HepG2 (cell line): ENCODE data around the gene XPO1. TPM values are rescaled to one million over a fixed set of nuclear protein-coding genes. Genes with fewer than 3 reads are reported as not detected.

Experiments used
- ATF2 ChIP-seq: sonication (generic); formaldehyde crosslinking; IDR thresholded peaks from 2 replicates; pipeline ENCODE4 v1.4.0; 2020; ENCODE audit warnings: missing genetic modification reagents
- CHD2 ChIP-seq: IDR thresholded peaks from 2 replicates; pipeline ENCODE4 v1.6.1; 2011; ENCODE audit warnings: low read depth, low read length, improper control_type of control experiment
- DNMT1 ChIP-seq: sonication (generic); formaldehyde crosslinking; IDR thresholded peaks from 2 replicates; pipeline ENCODE4 v1.5.1; 2020; ENCODE audit warnings: mild to moderate bottlenecking, missing genetic modification reagents
- E2F2 ChIP-seq: sonication (generic); formaldehyde crosslinking; IDR thresholded peaks from 2 replicates; pipeline ENCODE4 v1.4.0; 2020; ENCODE audit warnings: missing genetic modification reagents, borderline replicate concordance
- GTF3A ChIP-seq: sonication (generic); formaldehyde crosslinking; conservative IDR thresholded peaks from 2 replicates; pipeline ENCODE4 v1.4.0; 2020; ENCODE audit warnings: mild to moderate bottlenecking, missing genetic modification reagents
- JDP2 ChIP-seq: sonication (generic); formaldehyde crosslinking; IDR thresholded peaks from 2 replicates; pipeline ENCODE4 v1.8.1; 2022; ENCODE audit warnings: missing genetic modification reagents, borderline replicate concordance
- MAX ChIP-seq: IDR thresholded peaks from 2 replicates; pipeline ENCODE4 v1.6.1; 2012; ENCODE audit warnings: inconsistent platforms
- MNT ChIP-seq: fragments of 450-650 bp; IDR thresholded peaks from 2 replicates; pipeline ENCODE4 v1.6.1; 2016
- NFKB2 ChIP-seq: sonication (generic); formaldehyde crosslinking; IDR thresholded peaks from 2 replicates; pipeline ENCODE4 v1.4.0; 2020; ENCODE audit warnings: missing genetic modification reagents, borderline replicate concordance
- SAFB2 ChIP-seq: sonication (generic); formaldehyde crosslinking; IDR thresholded peaks from 2 replicates; pipeline ENCODE4 v1.5.1; 2020; ENCODE audit warnings: missing genetic modification reagents, low read depth, mild to moderate bottlenecking, borderline replicate concordance
- SETDB1 ChIP-seq: sonication (generic); formaldehyde crosslinking; IDR thresholded peaks from 2 replicates; pipeline ENCODE4 v1.5.1; 2020; ENCODE audit warnings: missing genetic modification reagents, mild to moderate bottlenecking, borderline replicate concordance
- SOX13 ChIP-seq, 3 experiments: fragments of 450-650 bp in 1 of 3; sonication (generic) in 1 of 3; formaldehyde crosslinking in 1 of 3; IDR thresholded peaks in 2 of 3; conservative IDR thresholded peaks in 1 of 3; 2 replicates each; pipeline versions ENCODE4 v1.5.0 to v1.6.1; 2016 to 2020; ENCODE audit warnings: antibody characterized with exemption in 1 of 3, mild to moderate bottlenecking in 1 of 3, missing compliant biosample characterization in 1 of 3, missing genetic modification reagents in 1 of 3, moderate library complexity in 1 of 3
- SRSF4 ChIP-seq: fragments of 200-400 bp; formaldehyde crosslinking; IDR thresholded peaks from one replicate; pipeline ENCODE4 v1.6.1; 2018; ENCODE audit warnings: mild to moderate bottlenecking, low read depth, low read length, moderate library complexity; ENCODE audit not compliant: poor library complexity, severe bottlenecking
- ZNF333 ChIP-seq: sonication (generic); formaldehyde crosslinking; IDR thresholded peaks from 2 replicates; pipeline ENCODE4 v1.4.0; 2020; ENCODE audit warnings: mild to moderate bottlenecking, missing genetic modification reagents, borderline replicate concordance
- ZNF615 ChIP-seq: sonication (generic); formaldehyde crosslinking; IDR thresholded peaks from 2 replicates; pipeline ENCODE4 v1.5.0; 2020; ENCODE audit warnings: mild to moderate bottlenecking, missing genetic modification reagents, borderline replicate concordance
- ZNF772 ChIP-seq: sonication (generic); formaldehyde crosslinking; IDR thresholded peaks from 2 replicates; pipeline ENCODE4 v1.5.0; 2020; ENCODE audit warnings: mild to moderate bottlenecking, missing genetic modification reagents
- polyA plus RNA-seq, 8 experiments: library from polyadenylated mRNA; depleted of rRNA in 3 of 8; stranded (reverse) in 7 of 8; unstranded in 1 of 8; fragments of >200 nt; fragmentation: Illumina TruSeq in 4 of 8; extraction: Trizol in 4 of 8; gene quantifications; 2 replicates each; pipeline versions ENCODE4 v1.2.1 to v1.2.3, GENCODE V29; 2011 to 2016; ENCODE audit warnings: low read depth in 4 of 8, missing spikeins in 1 of 8, mixed read lengths in 1 of 8; ENCODE audit not compliant: insufficient read depth in 1 of 8
- total RNA-seq, 5 experiments: library from RNA; depleted of rRNA; stranded (reverse); fragments of >200 nt; fragmentation: Illumina TruSeq; extraction: Trizol; gene quantifications; 2 replicates each; pipeline ENCODE4 v1.2.3, GENCODE V29; 2016; ENCODE audit warnings: low read depth in 1 of 5

The XPO1 gene
- total and polyA plus RNA-seq, 2 of the 13 experiments (the other 11 are each of a cell fraction or from before 2014, with no cell fraction given), result 67.4 to 212 TPM

- TF ChIP-seq MAX (peak; percentile 81), CHD2 (peak; percentile 81), ZNF333 (CRISPR knock-in tag) (no peak; the same call in 1 of the 2 replicates), SETDB1 (CRISPR knock-in tag) (no peak), SAFB2 (CRISPR knock-in tag) (no peak), ZNF615 (CRISPR knock-in tag) (no peak), DNMT1 (CRISPR knock-in tag) (no peak), SRSF4 (no peak), NFKB2 (CRISPR knock-in tag) (peak; percentile 53; the same call in 1 of the 2 replicates), SOX13 (IDR thresholded peaks at IDR 0.05) (peak; percentile 69; the same call in 1 of the 2 replicates), SOX13 (CRISPR knock-in tag; conservative IDR thresholded peaks at IDR 0.05 in 1 of 2, IDR thresholded peaks at IDR 0.05 in 1 of 2) (no peak), MNT (peak; percentile 77), JDP2 (CRISPR knock-in tag) (no peak), GTF3A (CRISPR knock-in tag) (no peak), E2F2 (peak; percentile 80; the same call in 1 of the 2 replicates), ZNF772 (CRISPR knock-in tag) (peak; percentile 73), ATF2 (CRISPR knock-in tag) (peak; percentile 23; the same call in 1 of the 2 replicates)
Measured at GRCh38 chr2:61538200-61538919, at the start of gene XPO1 (continued).
